HEK293 (cell line): ENCODE data around the gene CELSR1.

Experiments used
- CTCF ChIA-PET: fragments of 350-600 bp; formaldehyde crosslinking; extraction: SDS; loops from one replicate; lab custom pipeline; 2021; ENCODE audit warnings: antibody characterized with exemption; lab: Yijun Ruan, JAX
- POLR2A ChIA-PET: fragments of 300-600 bp; formaldehyde crosslinking; extraction: SDS; loops from one replicate; lab custom pipeline; 2020; ENCODE audit warnings: antibody characterized with exemption, inconsistent platforms; lab: Yijun Ruan, JAX
- H3K27ac ChIP-seq: fragments of 200-500 bp; sonication (Bioruptor generic); 2 replicates; pipeline ENCODE4 v1.5.1; 2014; ENCODE audit warnings: low read depth, low read length, control low read depth, inconsistent platforms; ENCODE audit errors: extremely low read depth
- H3K36me3 ChIP-seq, 2 experiments: fragments of 200-500 bp in 1 of 2; sonication (Bioruptor generic) in 1 of 2; 1 replicate in 1 of 2; 2 replicates in 1 of 2; pipeline ENCODE4 v1.5.1; 2014 to 2017; ENCODE audit warnings: inconsistent platforms in 2 of 2, low read length in 2 of 2; ENCODE audit not compliant: control insufficient read depth in 2 of 2, insufficient read depth in 1 of 2
- H3K4me1 ChIP-seq: fragments of 200-500 bp; sonication (Bioruptor generic); 2 replicates; pipeline ENCODE4 v1.5.1; 2014; ENCODE audit warnings: mild to moderate bottlenecking, low read length, inconsistent platforms; ENCODE audit not compliant: control insufficient read depth, insufficient read depth
- H3K4me3 ChIP-seq: 2 replicates; pipeline ENCODE4 v1.5.1; 2011; ENCODE audit warnings: low read depth, mild to moderate bottlenecking, control low read depth, low read length, moderate library complexity
- H3K9me3 ChIP-seq: fragments of 200-500 bp; sonication (Bioruptor generic); 2 replicates; pipeline ENCODE4 v1.5.1; 2014; ENCODE audit warnings: low read depth, low read length, inconsistent platforms; ENCODE audit not compliant: control insufficient read depth, insufficient read depth
- GLIS1 ChIP-seq: fragments of 450-650 bp; formaldehyde crosslinking; IDR thresholded peaks from 2 replicates; pipeline ENCODE4 v1.5.1; 2016; ENCODE audit warnings: missing biosample characterization, missing genetic modification characterization
- HOXA7 ChIP-seq: sonication (generic); formaldehyde crosslinking; IDR thresholded peaks from 2 replicates; pipeline ENCODE4 v1.8.1; 2022; ENCODE audit warnings: missing genetic modification reagents, borderline replicate concordance
- KLF1 ChIP-seq: fragments of 450-650 bp; formaldehyde crosslinking; IDR thresholded peaks from 2 replicates; pipeline ENCODE4 v1.5.1; 2016; ENCODE audit warnings: missing biosample characterization, missing genetic modification characterization
- ZBTB1 ChIP-seq: fragments of 450-650 bp; formaldehyde crosslinking; IDR thresholded peaks from 2 replicates; pipeline ENCODE4 v1.5.1; 2016; ENCODE audit warnings: missing biosample characterization, missing genetic modification characterization
- ZFHX2 ChIP-seq: fragments of 450-650 bp; formaldehyde crosslinking; conservative IDR thresholded peaks from 2 replicates; pipeline ENCODE4 v1.5.1; 2016; ENCODE audit warnings: missing biosample characterization, missing genetic modification characterization
- ZNF138 ChIP-seq: fragments of 450-650 bp; formaldehyde crosslinking; IDR thresholded peaks from 2 replicates; pipeline ENCODE4 v1.5.1; 2016; ENCODE audit warnings: missing biosample characterization, missing genetic modification characterization, borderline replicate concordance
- ZNF341 ChIP-seq: fragments of 450-650 bp; formaldehyde crosslinking; IDR thresholded peaks from 2 replicates; pipeline ENCODE4; 2016; ENCODE audit warnings: low read depth, missing biosample characterization, missing genetic modification characterization
- ZNF433 ChIP-seq: fragments of 450-650 bp; formaldehyde crosslinking; IDR thresholded peaks from 2 replicates; pipeline ENCODE4 v1.5.1; 2016; ENCODE audit warnings: missing biosample characterization, missing genetic modification characterization, low read depth
- ZNF501 ChIP-seq: fragments of 450-650 bp; formaldehyde crosslinking; IDR thresholded peaks from 2 replicates; pipeline ENCODE4 v1.5.1; 2016; ENCODE audit warnings: missing biosample characterization, missing genetic modification characterization
- ZNF560 ChIP-seq: fragments of 450-650 bp; formaldehyde crosslinking; IDR thresholded peaks from 2 replicates; pipeline ENCODE4 v1.5.1; 2017; ENCODE audit warnings: missing biosample characterization, missing genetic modification characterization, borderline replicate concordance
- ZNF660 ChIP-seq: fragments of 450-650 bp; IDR thresholded peaks from 2 replicates; pipeline ENCODE4 v1.5.1; 2018; ENCODE audit warnings: missing biosample characterization, mild to moderate bottlenecking, missing genetic modification characterization
- ZNF664 ChIP-seq: fragments of 450-650 bp; formaldehyde crosslinking; IDR thresholded peaks from 2 replicates; pipeline ENCODE4 v1.5.1; 2016; ENCODE audit warnings: missing biosample characterization, missing genetic modification characterization
- ZNF692 ChIP-seq: fragments of 450-650 bp; formaldehyde crosslinking; IDR thresholded peaks from 2 replicates; pipeline ENCODE4 v1.5.1; 2016; ENCODE audit warnings: missing biosample characterization, missing genetic modification characterization
- ZSCAN30 ChIP-seq: fragments of 450-650 bp; IDR thresholded peaks from 2 replicates; pipeline ENCODE4 v1.5.1; 2018; ENCODE audit warnings: missing biosample characterization, mild to moderate bottlenecking, missing genetic modification characterization, moderate library complexity
- TF ChIP-seq, protein P1 (sequence below): fragments of 450-650 bp; formaldehyde crosslinking; IDR thresholded peaks from 2 replicates; pipeline ENCODE4 v1.5.1; 2016; ENCODE audit warnings: missing biosample characterization, missing genetic modification characterization, borderline replicate concordance
- TF ChIP-seq, protein P2 (sequence below): fragments of 450-650 bp; formaldehyde crosslinking; IDR thresholded peaks from 2 replicates; pipeline ENCODE4 v1.5.1; 2017; ENCODE audit warnings: missing biosample characterization, missing genetic modification characterization

Gene CELSR1

GRCh38 chr22:46369716-46370583 is 167.5 kb downstream of the CELSR1 start (continued):
- TF ChIP-seq, protein P1, sequence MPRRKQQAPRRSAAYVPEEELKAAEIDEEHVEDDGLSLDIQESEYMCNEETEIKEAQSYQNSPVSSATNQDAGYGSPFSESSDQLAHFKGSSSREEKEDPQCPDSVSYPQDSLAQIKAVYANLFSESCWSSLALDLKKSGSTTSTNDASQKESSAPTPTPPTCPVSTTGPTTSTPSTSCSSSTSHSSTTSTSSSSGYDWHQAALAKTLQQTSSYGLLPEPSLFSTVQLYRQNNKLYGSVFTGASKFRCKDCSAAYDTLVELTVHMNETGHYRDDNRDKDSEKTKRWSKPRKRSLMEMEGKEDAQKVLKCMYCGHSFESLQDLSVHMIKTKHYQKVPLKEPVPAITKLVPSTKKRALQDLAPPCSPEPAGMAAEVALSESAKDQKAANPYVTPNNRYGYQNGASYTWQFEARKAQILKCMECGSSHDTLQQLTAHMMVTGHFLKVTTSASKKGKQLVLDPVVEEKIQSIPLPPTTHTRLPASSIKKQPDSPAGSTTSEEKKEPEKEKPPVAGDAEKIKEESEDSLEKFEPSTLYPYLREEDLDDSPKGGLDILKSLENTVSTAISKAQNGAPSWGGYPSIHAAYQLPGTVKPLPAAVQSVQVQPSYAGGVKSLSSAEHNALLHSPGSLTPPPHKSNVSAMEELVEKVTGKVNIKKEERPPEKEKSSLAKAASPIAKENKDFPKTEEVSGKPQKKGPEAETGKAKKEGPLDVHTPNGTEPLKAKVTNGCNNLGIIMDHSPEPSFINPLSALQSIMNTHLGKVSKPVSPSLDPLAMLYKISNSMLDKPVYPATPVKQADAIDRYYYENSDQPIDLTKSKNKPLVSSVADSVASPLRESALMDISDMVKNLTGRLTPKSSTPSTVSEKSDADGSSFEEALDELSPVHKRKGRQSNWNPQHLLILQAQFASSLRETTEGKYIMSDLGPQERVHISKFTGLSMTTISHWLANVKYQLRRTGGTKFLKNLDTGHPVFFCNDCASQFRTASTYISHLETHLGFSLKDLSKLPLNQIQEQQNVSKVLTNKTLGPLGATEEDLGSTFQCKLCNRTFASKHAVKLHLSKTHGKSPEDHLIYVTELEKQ (tag by site-specific recombination): no peak
- no peak for TF ChIP-seq ZNF501 (tag by site-specific recombination)
- TF ChIP-seq ZNF560 (tag by site-specific recombination): no peak
- TF ChIP-seq ZNF692: no peak
- TF ChIP-seq ZSCAN30 (tag by site-specific recombination): no peak
- TF ChIP-seq KLF1: no peak
- no peak for TF ChIP-seq ZNF138 (tag by site-specific recombination)
- TF ChIP-seq, protein P2, sequence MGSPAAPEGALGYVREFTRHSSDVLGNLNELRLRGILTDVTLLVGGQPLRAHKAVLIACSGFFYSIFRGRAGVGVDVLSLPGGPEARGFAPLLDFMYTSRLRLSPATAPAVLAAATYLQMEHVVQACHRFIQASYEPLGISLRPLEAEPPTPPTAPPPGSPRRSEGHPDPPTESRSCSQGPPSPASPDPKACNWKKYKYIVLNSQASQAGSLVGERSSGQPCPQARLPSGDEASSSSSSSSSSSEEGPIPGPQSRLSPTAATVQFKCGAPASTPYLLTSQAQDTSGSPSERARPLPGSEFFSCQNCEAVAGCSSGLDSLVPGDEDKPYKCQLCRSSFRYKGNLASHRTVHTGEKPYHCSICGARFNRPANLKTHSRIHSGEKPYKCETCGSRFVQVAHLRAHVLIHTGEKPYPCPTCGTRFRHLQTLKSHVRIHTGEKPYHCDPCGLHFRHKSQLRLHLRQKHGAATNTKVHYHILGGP (tag by site-specific recombination): no peak

GRCh38 chr22:46368871-46369715 is 168.3 kb downstream of the CELSR1 start:
- TF ChIP-seq ZBTB1 (tag by site-specific recombination) (no peak), HOXA7 (CRISPR knock-in tag) (no peak), ZFHX2 (no peak), ZNF664 (tag by site-specific recombination) (no peak)
- TF ChIP-seq, all 188 proteins: peak for 0
- no peak overlapping the region for H3K4me3 ChIP-seq
- H3K27ac ChIP-seq: no peak overlapping the region
- no peaks in the 10 kb centered on the region for H3K9me3 ChIP-seq
- peaks cover 0 to 29% of the 10 kb centered on the region in 2 experiments; a peak in 2 of 3 replicates for H3K36me3 ChIP-seq
- ChIA-PET POLR2A (no interaction called here), CTCF (interaction anchor here (0.7 to 1.3 kb wide), 4 partner anchors 11 to 1548 kb away, joined by 3 to 5 read pairs (median 4); no protein-coding TSS in a partner anchor)
- peaks cover 3% of the 10 kb centered on the region; the same call in 1 of the 2 replicates for H3K4me1 ChIP-seq

DNA sequence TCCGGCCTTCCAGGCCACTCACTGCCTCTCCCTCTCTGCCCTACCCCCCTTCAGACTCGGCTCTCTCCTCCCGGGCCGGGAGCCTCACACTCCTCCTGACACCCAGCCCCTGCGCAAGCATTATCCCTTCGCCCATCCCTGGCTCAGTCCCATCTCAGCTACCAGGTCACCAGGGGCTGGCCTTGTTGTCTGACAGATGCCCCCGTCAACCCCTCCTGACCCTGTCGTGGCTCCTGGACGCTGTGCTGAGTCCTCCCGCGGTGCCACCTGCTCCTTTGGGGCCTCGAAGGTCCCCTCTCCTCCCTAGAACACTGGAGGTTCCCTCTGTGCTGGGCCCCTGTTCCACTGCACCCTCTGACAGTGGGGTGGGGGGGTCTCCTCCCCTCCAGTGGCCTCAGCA is 169.0 kb downstream of the CELSR1 start:
- no peak overlapping the region for H3K27ac ChIP-seq
- H3K4me1 ChIP-seq: no peaks in the 10 kb centered on the region
- H3K9me3 ChIP-seq: no peaks in the 10 kb centered on the region
- TF ChIP-seq GLIS1 (tag by site-specific recombination) (no peak), ZNF660 (no peak), ZNF341 (tag by site-specific recombination) (no peak), ZNF138 (tag by site-specific recombination) (no peak), ZNF433 (tag by site-specific recombination) (no peak), ZNF692 (no peak)
- H3K36me3 ChIP-seq: peaks cover 0 to 35% of the 10 kb centered on the region in 2 experiments; a peak in 2 of 3 replicates
- ChIA-PET CTCF (interaction anchor here (0.6 to 2.6 kb wide), 40 partner anchors 9 to 1548 kb away, joined by 3 to 77 read pairs (median 4); no protein-coding TSS in a partner anchor), POLR2A (interaction anchor here (1.4 to 1.5 kb wide), 2 partner anchors 170 to 185 kb away, joined by 3 read pairs; no protein-coding TSS in a partner anchor)
- H3K4me3 ChIP-seq: no peak overlapping the region
